Activated CD4-positive, alpha-beta memory T cell treated with anti-CD3 and anti-CD28 coated beads, Interleukin-2, amount 10 ng/mL, durations not matched to agents 7 days and 5 days (primary cell): ENCODE measurements around the gene RBM20. TPM values are rescaled to one million over a fixed set of nuclear protein-coding genes. Genes with fewer than 3 reads are reported as not detected.

Experiments
- CTCF ChIA-PET: fragments of 350-600 bp; sonication (Branson Sonifier 250); formaldehyde crosslinking; loops from one replicate; lab custom pipeline; 2021; ENCODE audit warnings: antibody characterized with exemption, inconsistent platforms; lab: Charles Lee
- POLR2A ChIA-PET: fragments of 350-600 bp; sonication (Branson Sonifier 250); formaldehyde crosslinking; loops from one replicate; lab custom pipeline; 2021; ENCODE audit warnings: antibody characterized with exemption; lab: Charles Lee
- DNase-seq: peaks from one replicate; pipeline ENCODE4 v3.0.0-alpha.2; 2020
- H3K27ac Mint-ChIP-seq: one replicate; pipeline ENCODE4 v1.8.0; 2021; ENCODE audit warnings: mild to moderate bottlenecking, mixed read lengths
- H3K27me3 Mint-ChIP-seq: one replicate; pipeline ENCODE4 v1.8.0; 2021; ENCODE audit warnings: mixed read lengths
- H3K36me3 Mint-ChIP-seq: one replicate; pipeline ENCODE4 v1.8.0; 2021; ENCODE audit warnings: low read depth, mixed read lengths
- H3K4me1 Mint-ChIP-seq: one replicate; pipeline ENCODE4 v1.8.0; 2021; ENCODE audit warnings: mixed read lengths
- H3K4me3 Mint-ChIP-seq: one replicate; pipeline ENCODE4 v1.8.0; 2021; ENCODE audit warnings: mild to moderate bottlenecking, mixed read lengths
- H3K9me3 Mint-ChIP-seq: one replicate; pipeline ENCODE4 v1.8.0; 2021; ENCODE audit warnings: mixed read lengths
- total RNA-seq, 2 experiments: library from RNA; stranded (reverse); gene quantifications; one replicate each; pipeline ENCODE4 v1.2.3, GENCODE V29; 2021

Gene RBM20
- total RNA-seq, 2 experiments from 2014 or later: 0.03 TPM; not detected in 1

- DNase-seq: no peak
- H3K9me3 Mint-ChIP-seq: no peaks in the 10 kb centered on the region
- H3K4me3 Mint-ChIP-seq: no peak overlapping the region
- H3K27ac Mint-ChIP-seq: no peak overlapping the region
- peaks cover 39% of the 10 kb centered on the region for H3K4me1 Mint-ChIP-seq
- peaks cover 68% of the 10 kb centered on the region for H3K36me3 Mint-ChIP-seq
- POLR2A ChIA-PET: interaction anchor here (1.1 to 3.0 kb wide), 5 partner anchors 9 to 37 kb away, joined by 4 to 15 read pairs (median 5); partner anchors contain the start of genes BBIP1, PDCD4 and SHOC2
- H3K27me3 Mint-ChIP-seq: no peaks in the 10 kb centered on the region
- CTCF ChIA-PET: interaction anchor here (0.8 to 1.2 kb wide), 4 partner anchors 10 to 135 kb away, joined by 3 to 7 read pairs (median 3); partner anchors contain the start of gene PDCD4
Observed at GRCh38 chr10:110881905-110882304, 237.8 kb downstream of the RBM20 start.

- H3K4me3 Mint-ChIP-seq: peak overlapping the region; percentile 60
- H3K4me1 Mint-ChIP-seq: peaks cover 41% of the 10 kb centered on the region
- ChIA-PET CTCF (interaction anchor here (1.9 kb wide), 1 partner anchor 138 kb away, joined by 5 read pairs; no protein-coding TSS in a partner anchor), POLR2A (interaction anchor here (1.1 to 3.0 kb wide), 4 partner anchors 10 to 26 kb away, joined by 3 to 15 read pairs (median 10); partner anchors contain the start of gene PDCD4)
- no peaks in the 10 kb centered on the region for H3K27me3 Mint-ChIP-seq
- H3K9me3 Mint-ChIP-seq: no peaks in the 10 kb centered on the region
- DNase-seq: no peak
- H3K27ac Mint-ChIP-seq: peak overlapping the region; percentile 40
- peaks cover 65% of the 10 kb centered on the region for H3K36me3 Mint-ChIP-seq
Observed at GRCh38 chr10:110883924-110884323, 239.8 kb downstream of the RBM20 start.

- CTCF ChIA-PET: interaction anchor here (0.7 to 2.6 kb wide), 3 partner anchors 13 to 83 kb away, joined by 3 to 14 read pairs (median 4); partner anchors contain the start of gene PDCD4
- Mint-ChIP-seq H3K4me1 (peaks cover 33% of the 10 kb centered on the region), H3K4me3 (no peak overlapping the region), H3K36me3 (peaks cover 67% of the 10 kb centered on the region), H3K9me3 (no peaks in the 10 kb centered on the region), H3K27ac (no peak overlapping the region), H3K27me3 (no peaks in the 10 kb centered on the region)
- DNase-seq: no peak
- POLR2A ChIA-PET: interaction anchor here (1.2 to 1.8 kb wide), 3 partner anchors 13 to 112 kb away, joined by 3 to 6 read pairs (median 4); partner anchors contain the start of gene PDCD4
Observed at GRCh38 chr10:110885932-110886674, 242.0 kb downstream of the RBM20 start.

- ChIA-PET POLR2A (interaction anchor here (0.6 to 1.8 kb wide), 6 partner anchors 10 to 113 kb away, joined by 3 to 6 read pairs (median 3); partner anchors contain the start of genes BBIP1 and SHOC2), CTCF (interaction anchor here (0.8 to 2.6 kb wide), 5 partner anchors 10 to 148 kb away, joined by 3 to 14 read pairs (median 6); partner anchors contain the start of gene PDCD4)
- Mint-ChIP-seq H3K27me3 (no peaks in the 10 kb centered on the region), H3K36me3 (peaks cover 63% of the 10 kb centered on the region), H3K27ac (no peak overlapping the region), H3K9me3 (no peaks in the 10 kb centered on the region), H3K4me1 (peaks cover 24% of the 10 kb centered on the region), H3K4me3 (no peak overlapping the region)
- no peak for DNase-seq
Observed at GRCh38 chr10:110887560-110887959, 243.4 kb downstream of the RBM20 start.

Other genes with a start within 250 kb of the RBM20 start
- 100 to 1,000 TPM; 143 TPM for gene DUSP5, start 146.4 kb upstream of the RBM20 start, total RNA-seq
- gene SMC3, start 76.6 kb upstream of the RBM20 start, total RNA-seq: 10 to 100 TPM; 81.0 to 83.0 TPM
- gene PDCD4, start 227.6 kb downstream of the RBM20 start, total RNA-seq: 100 to 1,000 TPM; 105 to 109 TPM